ENCODE results near the gene FUT1.
"Not testable (repeated sequence)": the region's sequence is repeated elsewhere in the genome, so short reads cannot be mapped to it uniquely, and the experiment has no call there.

The FUT1 gene

DNA sequence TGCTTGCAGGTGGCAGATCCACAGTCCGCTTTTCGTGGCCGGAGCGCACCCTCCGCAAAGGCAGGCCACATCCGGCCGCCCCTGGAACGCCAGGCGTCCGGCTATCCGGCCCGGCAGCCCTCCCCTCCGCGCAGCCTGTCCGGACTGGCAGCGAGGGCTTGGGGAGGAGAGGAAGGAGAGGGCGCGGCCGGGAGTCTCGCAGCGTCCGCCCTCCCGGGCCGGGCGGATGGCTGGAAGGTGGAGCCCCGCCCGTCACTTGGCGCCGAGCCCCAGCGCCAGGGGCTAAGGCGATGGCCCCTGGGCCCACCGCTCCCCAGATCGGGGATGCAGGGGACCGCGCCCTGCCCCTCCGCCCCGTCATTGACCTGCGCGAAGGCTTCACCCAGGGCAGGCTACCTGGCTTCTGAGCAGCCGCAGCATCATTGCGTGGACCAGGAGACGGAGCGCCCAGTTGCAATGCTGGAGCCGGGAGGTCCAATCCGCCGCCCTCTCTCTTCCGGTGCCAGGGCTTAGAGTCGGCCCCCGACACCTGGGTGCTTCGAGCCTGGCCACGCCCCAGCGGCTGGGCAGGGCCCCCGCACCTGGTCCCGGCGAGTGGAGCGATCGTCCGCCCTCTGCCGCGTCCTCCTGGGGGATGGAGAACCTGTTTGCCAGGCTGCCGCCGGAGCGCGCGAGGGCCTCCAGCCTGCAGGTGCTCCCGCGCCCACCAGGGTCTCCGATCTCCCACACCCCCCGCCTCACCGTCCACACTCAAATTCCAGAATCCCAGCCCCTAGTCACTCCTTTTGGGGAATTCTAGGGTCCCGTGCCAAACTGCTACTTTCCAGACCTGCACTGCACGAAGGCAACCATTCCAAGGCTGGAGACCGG is at the start of gene FUT1:
Gene FUT1, minus strand, starts transcription at position 146 of the 870 bp plus-strand sequence. CDS start 1,360 bp downstream, outside the sequence.
- peak within 1 kb of the TSS; percentile 53 to 64 for H3K4me3 ChIP-seq (ENCODE audit: low read length in 2 of 2)
- no peaks in the 10 kb centered on the region for H3K9me3 ChIP-seq (ENCODE audit: control insufficient read depth in 2 of 2, low read length in 2 of 2)
- no peak within 1 kb of the TSS for H3K27ac ChIP-seq (ENCODE audit: low read length)
- peaks cover 31 to 36% of the 10 kb centered on the region in 2 donors for H3K27me3 ChIP-seq (ENCODE audit: control insufficient read depth in 1 of 2, insufficient read depth in 2 of 2, low read length in 2 of 2)
- H3K9ac ChIP-seq (ENCODE audit: low read length in 2 of 2): peak within 1 kb of the TSS in 1 of 2 donors; percentile 13
- H3K4me1 ChIP-seq (ENCODE audit: control insufficient read depth, insufficient read depth, low read length): peaks cover 7% of the 10 kb centered on the region
- H3K36me3 ChIP-seq (ENCODE audit: control insufficient read depth in 2 of 2, insufficient read depth in 2 of 2, low read length in 2 of 2): no peaks in the 10 kb centered on the region

DNA sequence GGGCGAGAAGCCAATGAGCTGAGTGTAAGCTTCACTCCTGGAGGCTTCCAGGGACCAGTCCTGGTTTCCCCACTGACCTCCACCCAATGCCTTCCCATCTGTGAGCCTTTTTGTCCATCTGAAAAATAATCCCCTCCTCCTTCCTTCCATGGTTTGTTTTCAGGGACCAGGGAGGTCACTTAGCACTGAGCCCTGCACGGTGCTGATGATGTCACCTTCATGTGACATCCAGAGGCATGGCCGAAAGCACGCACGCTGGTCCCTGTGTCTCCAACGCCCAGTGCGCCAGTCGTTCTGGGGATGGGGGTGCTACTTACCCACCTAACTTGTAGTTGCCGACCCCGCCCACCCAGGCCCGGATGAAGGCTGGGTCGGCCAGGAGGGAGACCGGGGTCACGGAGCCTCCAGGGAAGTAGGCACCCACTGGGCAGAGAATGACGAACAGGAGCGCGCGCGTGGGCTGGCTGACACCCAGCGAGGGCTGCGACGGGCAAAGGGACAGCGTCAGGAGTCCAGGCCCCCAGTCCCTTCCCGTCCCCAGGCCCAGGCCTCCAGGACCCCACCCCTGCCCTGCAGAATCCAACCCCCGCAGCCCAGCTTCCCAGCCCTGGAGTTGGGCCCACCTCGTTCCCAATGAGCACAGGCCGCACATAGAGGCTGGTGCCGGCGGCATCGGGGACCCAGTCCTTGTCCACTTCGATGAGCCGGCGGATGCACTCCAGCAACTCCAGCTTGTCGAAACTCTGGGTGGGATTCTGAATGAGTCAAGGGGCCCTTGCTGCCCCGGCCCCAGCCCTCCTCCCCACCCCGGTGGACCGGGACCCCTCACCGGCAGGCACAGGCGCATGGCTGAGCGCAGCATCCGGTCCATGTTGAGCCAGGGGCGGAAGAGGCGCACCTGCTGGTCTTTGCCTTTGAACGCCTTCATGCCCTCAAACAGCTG is 47.2 kb upstream of the FUT1 start:
- Histone ChIP-seq H3K9ac (ENCODE audit: low read length in 2 of 2) (no peak overlapping the region), H3K27me3 (ENCODE audit: control insufficient read depth in 1 of 2, insufficient read depth in 2 of 2, low read length in 2 of 2) (no peaks in the 10 kb centered on the region), H3K9me3 (ENCODE audit: control insufficient read depth in 2 of 2, low read length in 2 of 2) (no peaks in the 10 kb centered on the region), H3K4me3 (ENCODE audit: low read length in 2 of 2) (no peak overlapping the region), H3K4me1 (ENCODE audit: control insufficient read depth, insufficient read depth, low read length) (peaks cover 15% of the 10 kb centered on the region), H3K27ac (ENCODE audit: low read length) (no peak overlapping the region), H3K36me3 (ENCODE audit: control insufficient read depth in 2 of 2, insufficient read depth in 2 of 2, low read length in 2 of 2) (peaks cover 0 to 2% of the 10 kb centered on the region in 2 donors)

DNA sequence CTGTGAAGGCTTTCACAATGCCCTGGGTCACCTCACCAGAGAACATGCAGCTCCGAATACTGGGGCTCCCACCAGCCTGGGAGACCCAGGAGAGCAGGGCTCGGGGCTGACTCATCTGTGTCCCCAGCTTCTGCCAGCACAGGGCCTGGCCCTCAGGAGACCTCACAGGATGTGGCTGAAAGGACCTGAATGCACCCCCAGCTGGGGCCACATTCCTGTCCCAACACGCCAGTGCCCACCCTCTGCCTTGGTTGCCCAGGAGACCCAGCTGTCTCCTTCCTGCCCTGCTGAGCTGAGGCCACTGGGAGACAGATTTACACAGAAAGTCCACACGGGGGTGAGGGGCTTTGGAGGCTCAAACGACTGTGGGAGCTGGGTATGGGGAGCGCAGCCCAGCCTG is 46.5 kb upstream of the FUT1 start:
- Histone ChIP-seq H3K9ac (ENCODE audit: low read length in 2 of 2) (no peak overlapping the region), H3K27me3 (ENCODE audit: control insufficient read depth in 1 of 2, insufficient read depth in 2 of 2, low read length in 2 of 2) (no peaks in the 10 kb centered on the region), H3K27ac (ENCODE audit: low read length) (no peak overlapping the region), H3K36me3 (ENCODE audit: control insufficient read depth in 2 of 2, insufficient read depth in 2 of 2, low read length in 2 of 2) (peaks cover 0 to 2% of the 10 kb centered on the region in 2 donors), H3K4me3 (ENCODE audit: low read length in 2 of 2) (no peak overlapping the region), H3K9me3 (ENCODE audit: control insufficient read depth in 2 of 2, low read length in 2 of 2) (no peaks in the 10 kb centered on the region), H3K4me1 (ENCODE audit: control insufficient read depth, insufficient read depth, low read length) (peaks cover 19% of the 10 kb centered on the region)

DNA sequence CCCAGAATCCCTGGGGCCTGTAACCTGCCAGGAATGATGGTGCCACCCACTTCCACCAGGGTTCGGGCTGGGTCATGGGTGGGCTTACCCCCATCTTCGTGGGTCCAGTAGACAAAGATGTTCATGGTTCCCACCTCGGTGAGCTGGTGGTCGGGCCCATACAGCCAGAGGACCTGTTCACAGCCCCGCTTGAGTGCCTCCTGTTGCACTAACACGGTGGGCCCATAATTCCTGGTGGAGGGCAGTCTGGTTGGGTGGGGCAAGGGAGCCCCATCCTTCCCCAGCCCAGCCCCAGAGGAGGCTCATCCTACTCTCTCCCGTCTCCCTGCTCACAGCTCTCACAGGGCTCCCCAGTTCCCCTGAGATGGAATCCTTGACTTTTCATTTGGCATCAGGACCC is 44.7 kb upstream of the FUT1 start:
- H3K9me3 ChIP-seq (ENCODE audit: control insufficient read depth in 2 of 2, low read length in 2 of 2): no peaks in the 10 kb centered on the region
- peaks cover 0 to 2% of the 10 kb centered on the region in 2 donors for H3K36me3 ChIP-seq (ENCODE audit: control insufficient read depth in 2 of 2, insufficient read depth in 2 of 2, low read length in 2 of 2)
- no peak overlapping the region for H3K27ac ChIP-seq (ENCODE audit: low read length)
- H3K9ac ChIP-seq (ENCODE audit: low read length in 2 of 2): no peak overlapping the region
- no peak overlapping the region for H3K4me3 ChIP-seq (ENCODE audit: low read length in 2 of 2)
- H3K27me3 ChIP-seq (ENCODE audit: control insufficient read depth in 1 of 2, insufficient read depth in 2 of 2, low read length in 2 of 2): no peaks in the 10 kb centered on the region
- H3K4me1 ChIP-seq (ENCODE audit: control insufficient read depth, insufficient read depth, low read length): peaks cover 19% of the 10 kb centered on the region

DNA sequence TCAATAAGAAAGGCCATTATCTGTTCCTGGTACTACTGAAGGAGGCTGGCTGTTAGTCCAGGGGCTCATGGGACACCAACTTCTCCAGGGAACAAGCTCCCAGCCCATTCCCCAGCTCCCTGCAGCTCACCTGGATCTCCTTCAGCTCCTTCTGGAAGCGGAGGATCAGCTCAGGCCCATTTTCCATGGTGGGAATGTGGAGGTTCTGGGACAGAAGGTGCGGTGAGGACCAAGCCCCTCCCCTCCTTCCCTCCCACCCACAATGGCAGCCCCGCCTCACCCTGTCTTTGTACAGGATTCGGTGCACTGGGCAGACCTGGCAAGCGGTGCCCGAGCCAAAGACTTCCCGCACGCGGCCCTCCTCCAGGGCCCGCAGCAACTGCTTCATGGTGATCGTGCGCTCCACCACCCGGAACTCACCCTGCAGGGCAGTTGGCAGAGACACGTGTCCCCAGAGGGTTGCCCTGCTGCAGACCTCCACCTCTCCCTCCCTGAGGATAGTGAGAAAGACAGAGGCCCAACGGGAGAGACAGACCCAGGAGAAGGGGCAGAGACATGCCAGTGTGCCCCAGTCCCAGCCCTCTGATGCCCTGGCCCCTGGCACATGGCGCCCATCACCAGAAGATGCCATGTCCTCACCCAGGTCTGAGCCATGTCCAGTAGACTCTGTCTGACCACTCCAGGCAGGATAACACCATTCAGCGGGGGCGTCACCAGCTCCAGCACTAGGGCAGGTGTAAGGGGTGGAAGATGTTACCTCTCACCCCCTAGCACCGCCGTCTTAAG is 44.0 kb upstream of the FUT1 start:
- H3K27ac ChIP-seq (ENCODE audit: low read length): peak overlapping the region; percentile 85
- no peaks in the 10 kb centered on the region for H3K9me3 ChIP-seq (ENCODE audit: control insufficient read depth in 2 of 2, low read length in 2 of 2)
- H3K4me3 ChIP-seq (ENCODE audit: low read length in 2 of 2): no peak overlapping the region
- peaks cover 0 to 2% of the 10 kb centered on the region in 2 donors for H3K36me3 ChIP-seq (ENCODE audit: control insufficient read depth in 2 of 2, insufficient read depth in 2 of 2, low read length in 2 of 2)
- no peak overlapping the region for H3K9ac ChIP-seq (ENCODE audit: low read length in 2 of 2)
- H3K4me1 ChIP-seq (ENCODE audit: control insufficient read depth, insufficient read depth, low read length): peaks cover 19% of the 10 kb centered on the region
- H3K27me3 ChIP-seq (ENCODE audit: control insufficient read depth in 1 of 2, insufficient read depth in 2 of 2, low read length in 2 of 2): no peaks in the 10 kb centered on the region

DNA sequence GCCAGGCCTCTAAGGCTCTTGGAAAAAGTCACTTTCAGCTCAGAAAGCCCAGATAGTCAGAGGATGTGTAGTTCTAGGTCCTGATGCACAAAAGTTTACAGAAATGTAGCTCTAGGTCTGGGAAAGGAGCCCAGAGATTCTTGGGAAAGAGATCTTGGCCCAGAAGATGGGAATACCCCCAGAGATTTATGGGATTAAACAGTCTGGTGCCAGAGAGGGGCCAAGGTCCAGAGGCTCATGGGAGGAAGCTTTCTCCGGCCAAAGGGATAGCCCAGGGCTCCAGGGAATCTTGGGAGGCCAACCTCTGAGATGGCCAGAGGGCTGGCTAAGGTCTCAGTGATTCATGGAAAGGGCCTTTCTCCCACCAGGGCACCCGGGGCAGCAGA is 43.2 kb upstream of the FUT1 start:
- peak overlapping the region in 1 of 2 donors; percentile 87 for H3K4me3 ChIP-seq (ENCODE audit: low read length in 2 of 2)

DNA sequence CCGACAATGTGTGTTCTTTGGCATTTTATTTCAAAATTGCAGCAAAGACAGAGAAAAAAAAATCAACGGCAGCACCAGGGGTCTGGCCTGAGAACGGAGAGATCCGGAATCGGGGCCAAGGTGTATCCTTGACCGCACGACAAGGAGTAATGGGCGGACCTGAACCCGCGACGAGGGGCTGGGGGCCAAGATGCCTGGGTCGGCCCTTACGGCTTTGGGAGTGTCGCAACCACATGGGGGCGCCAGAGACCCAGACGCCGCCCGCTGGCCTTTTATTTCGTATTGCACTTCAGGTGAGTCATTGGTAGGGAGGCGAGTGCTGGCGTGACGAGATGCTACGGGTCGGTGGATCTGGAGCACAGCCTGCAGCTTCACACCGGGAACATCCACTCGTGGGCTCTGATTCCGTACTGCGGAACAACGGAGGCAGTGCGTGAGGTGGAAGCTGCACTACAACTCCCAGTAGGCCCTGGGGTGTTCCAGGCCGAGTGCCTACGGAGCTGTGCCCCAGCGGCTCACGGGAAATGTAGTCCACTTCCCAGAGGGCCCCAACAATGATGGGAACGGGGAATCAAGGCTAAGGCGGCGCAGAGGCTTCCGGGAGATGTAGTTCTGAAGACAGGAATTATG is 42.7 kb upstream of the FUT1 start:
- no peaks in the 10 kb centered on the region for H3K9me3 ChIP-seq (ENCODE audit: control insufficient read depth in 2 of 2, low read length in 2 of 2)
- H3K27me3 ChIP-seq (ENCODE audit: control insufficient read depth in 1 of 2, insufficient read depth in 2 of 2, low read length in 2 of 2): no peaks in the 10 kb centered on the region
- peak overlapping the region; percentile 85 for H3K27ac ChIP-seq (ENCODE audit: low read length)
- H3K4me1 ChIP-seq (ENCODE audit: control insufficient read depth, insufficient read depth, low read length): peaks cover 19% of the 10 kb centered on the region
- H3K36me3 ChIP-seq (ENCODE audit: control insufficient read depth in 2 of 2, insufficient read depth in 2 of 2, low read length in 2 of 2): peaks cover 0 to 2% of the 10 kb centered on the region in 2 donors
- H3K9ac ChIP-seq (ENCODE audit: low read length in 2 of 2): peak overlapping the region; percentile 78 to 86
- H3K4me3 ChIP-seq (ENCODE audit: low read length in 2 of 2): peak overlapping the region; percentile 80 to 87

More for the DNA sequence above, 43.2 kb upstream of the FUT1 start:
- Histone ChIP-seq H3K9me3 (ENCODE audit: control insufficient read depth in 2 of 2, low read length in 2 of 2) (no peaks in the 10 kb centered on the region), H3K36me3 (ENCODE audit: control insufficient read depth in 2 of 2, insufficient read depth in 2 of 2, low read length in 2 of 2) (peaks cover 0 to 2% of the 10 kb centered on the region in 2 donors), H3K27me3 (ENCODE audit: control insufficient read depth in 1 of 2, insufficient read depth in 2 of 2, low read length in 2 of 2) (no peaks in the 10 kb centered on the region), H3K27ac (ENCODE audit: low read length) (peak overlapping the region; percentile 85), H3K4me1 (ENCODE audit: control insufficient read depth, insufficient read depth, low read length) (peaks cover 19% of the 10 kb centered on the region), H3K9ac (ENCODE audit: low read length in 2 of 2) (peak overlapping the region in 1 of 2 donors; percentile 78)

DNA sequence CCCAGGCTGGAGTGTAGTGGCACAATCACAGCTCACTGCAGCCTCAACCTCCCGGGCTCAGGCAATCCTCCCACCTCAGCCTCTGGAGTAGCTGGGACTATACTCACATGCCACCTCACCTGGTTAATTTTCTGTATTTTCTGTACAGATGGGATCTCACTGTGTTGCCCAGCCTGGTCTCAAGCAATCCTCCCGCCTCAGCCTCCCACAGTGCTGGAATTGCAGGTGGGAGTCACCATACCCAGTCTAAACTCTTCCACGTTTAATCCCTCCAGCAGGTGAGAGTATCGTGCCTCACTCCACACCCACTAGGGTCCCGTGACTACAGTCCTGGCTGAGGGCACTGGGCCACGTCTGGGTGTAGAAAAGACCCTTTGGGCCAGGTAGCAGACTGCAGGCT is 41.9 kb upstream of the FUT1 start:
- Histone ChIP-seq H3K4me1 (ENCODE audit: control insufficient read depth, insufficient read depth, low read length) (peaks cover 19% of the 10 kb centered on the region), H3K27me3 (ENCODE audit: control insufficient read depth in 1 of 2, insufficient read depth in 2 of 2, low read length in 2 of 2) (no peaks in the 10 kb centered on the region), H3K36me3 (ENCODE audit: control insufficient read depth in 2 of 2, insufficient read depth in 2 of 2, low read length in 2 of 2) (peaks cover 0 to under 1% of the 10 kb centered on the region in 2 donors), H3K9me3 (ENCODE audit: control insufficient read depth in 2 of 2, low read length in 2 of 2) (no peaks in the 10 kb centered on the region), H3K4me3 (ENCODE audit: low read length in 2 of 2) (no peak overlapping the region), H3K9ac (ENCODE audit: low read length in 2 of 2) (peak overlapping the region; percentile 78 to 86), H3K27ac (ENCODE audit: low read length) (peak overlapping the region; percentile 85)

DNA sequence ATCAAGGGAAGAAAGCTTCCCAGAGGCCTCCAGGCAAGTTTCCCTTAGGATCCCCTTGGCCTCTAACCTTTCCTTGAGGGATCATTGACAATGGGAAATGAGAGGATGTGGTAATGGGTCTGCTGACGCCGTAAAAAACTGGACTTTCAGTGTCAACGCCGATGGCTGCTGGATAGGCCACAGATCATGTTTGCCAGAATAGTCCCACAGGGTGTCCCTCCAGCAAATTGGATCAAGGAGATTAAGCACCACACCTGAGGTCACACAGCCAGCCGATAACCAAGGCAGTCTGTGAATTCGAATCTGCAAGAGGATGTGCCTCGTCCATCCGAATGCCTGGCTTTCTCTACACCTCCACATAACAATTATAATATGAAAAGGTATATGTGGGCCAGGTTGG is 40.8 kb upstream of the FUT1 start:
- H3K9me3 ChIP-seq (ENCODE audit: control insufficient read depth in 2 of 2, low read length in 2 of 2): no peaks in the 10 kb centered on the region
- H3K9ac ChIP-seq (ENCODE audit: low read length in 2 of 2): no peak overlapping the region
- no peaks in the 10 kb centered on the region for H3K36me3 ChIP-seq (ENCODE audit: control insufficient read depth in 2 of 2, insufficient read depth in 2 of 2, low read length in 2 of 2)
- H3K4me3 ChIP-seq (ENCODE audit: low read length in 2 of 2): no peak overlapping the region
- no peak overlapping the region for H3K27ac ChIP-seq (ENCODE audit: low read length)
- peaks cover 19% of the 10 kb centered on the region for H3K4me1 ChIP-seq (ENCODE audit: control insufficient read depth, insufficient read depth, low read length)
- no peaks in the 10 kb centered on the region for H3K27me3 ChIP-seq (ENCODE audit: control insufficient read depth in 1 of 2, insufficient read depth in 2 of 2, low read length in 2 of 2)

DNA sequence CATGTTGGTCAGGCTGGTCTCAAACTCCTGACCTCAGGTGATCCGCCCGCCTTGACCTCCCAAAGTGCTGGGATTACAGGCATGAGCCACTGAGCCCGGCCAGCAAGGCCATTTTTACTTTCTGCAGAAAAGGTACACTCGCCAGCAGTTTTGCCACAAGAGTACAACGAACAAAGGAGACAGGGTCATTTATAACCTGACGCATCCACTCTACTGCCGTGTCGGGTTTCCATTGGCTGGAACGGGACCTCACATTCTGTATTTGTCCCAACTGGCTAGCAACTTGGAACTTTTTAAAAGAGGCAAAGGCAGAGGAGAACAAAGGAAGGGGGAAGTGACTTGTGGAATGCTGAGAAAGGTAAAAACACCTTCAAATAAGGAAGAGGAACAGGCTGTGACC is 34.9 kb upstream of the FUT1 start:
- not testable (repeated sequence) for H3K27ac ChIP-seq (ENCODE audit: low read length); H3K9me3 ChIP-seq (ENCODE audit: control insufficient read depth in 2 of 2, low read length in 2 of 2); H3K4me1 ChIP-seq (ENCODE audit: control insufficient read depth, insufficient read depth, low read length); H3K9ac ChIP-seq (ENCODE audit: low read length in 2 of 2); H3K36me3 ChIP-seq (ENCODE audit: control insufficient read depth in 2 of 2, insufficient read depth in 2 of 2, low read length in 2 of 2); H3K4me3 ChIP-seq (ENCODE audit: low read length in 2 of 2); H3K27me3 ChIP-seq (ENCODE audit: control insufficient read depth in 1 of 2, insufficient read depth in 2 of 2, low read length in 2 of 2)
